A549 (cell line): Measurements from ENCODE around the gene PTBP1.

Experiments used
- HDAC2 ChIP-seq: fragments of 200-600 bp; sonication (generic); IDR thresholded peaks from 2 replicates; pipeline ENCODE4 v1.6.1; 2016
- JUN ChIP-seq, 2 experiments: fragments of >200 bp; sonication (Bioruptor Twin); formaldehyde crosslinking; IDR thresholded peaks; 2 replicates in 1 of 2; 3 replicates in 1 of 2; pipeline ENCODE4 v1.6.1; 2016 to 2017
- NPAS2 ChIP-seq: fragments of 250-450 bp; sonication (Bioruptor Pico); IDR thresholded peaks from 2 replicates; pipeline ENCODE4 v1.8.0; 2022; ENCODE audit warnings: mild to moderate bottlenecking, moderate library complexity, borderline replicate concordance
- PHF8 ChIP-seq: fragments of 200-600 bp; sonication (generic); IDR thresholded peaks from 2 replicates; pipeline ENCODE4 v1.6.1; 2016; ENCODE audit warnings: low read depth, mild to moderate bottlenecking, antibody characterized with exemption, moderate library complexity, borderline replicate concordance
- POLR2A ChIP-seq: IDR thresholded peaks from 2 replicates; pipeline ENCODE4 v1.6.1; 2012; ENCODE audit warnings: mild to moderate bottlenecking, low read length
- USF2 ChIP-seq: fragments of 450-650 bp; IDR thresholded peaks from 2 replicates; pipeline ENCODE4 v1.6.1; 2014; ENCODE audit warnings: antibody characterized with exemption
- TF ChIP-seq, protein P1 (sequence below): fragments of >200 bp; sonication (Bioruptor Twin); formaldehyde crosslinking; IDR thresholded peaks from 2 replicates; pipeline ENCODE4 v1.6.1; 2016

DNA sequence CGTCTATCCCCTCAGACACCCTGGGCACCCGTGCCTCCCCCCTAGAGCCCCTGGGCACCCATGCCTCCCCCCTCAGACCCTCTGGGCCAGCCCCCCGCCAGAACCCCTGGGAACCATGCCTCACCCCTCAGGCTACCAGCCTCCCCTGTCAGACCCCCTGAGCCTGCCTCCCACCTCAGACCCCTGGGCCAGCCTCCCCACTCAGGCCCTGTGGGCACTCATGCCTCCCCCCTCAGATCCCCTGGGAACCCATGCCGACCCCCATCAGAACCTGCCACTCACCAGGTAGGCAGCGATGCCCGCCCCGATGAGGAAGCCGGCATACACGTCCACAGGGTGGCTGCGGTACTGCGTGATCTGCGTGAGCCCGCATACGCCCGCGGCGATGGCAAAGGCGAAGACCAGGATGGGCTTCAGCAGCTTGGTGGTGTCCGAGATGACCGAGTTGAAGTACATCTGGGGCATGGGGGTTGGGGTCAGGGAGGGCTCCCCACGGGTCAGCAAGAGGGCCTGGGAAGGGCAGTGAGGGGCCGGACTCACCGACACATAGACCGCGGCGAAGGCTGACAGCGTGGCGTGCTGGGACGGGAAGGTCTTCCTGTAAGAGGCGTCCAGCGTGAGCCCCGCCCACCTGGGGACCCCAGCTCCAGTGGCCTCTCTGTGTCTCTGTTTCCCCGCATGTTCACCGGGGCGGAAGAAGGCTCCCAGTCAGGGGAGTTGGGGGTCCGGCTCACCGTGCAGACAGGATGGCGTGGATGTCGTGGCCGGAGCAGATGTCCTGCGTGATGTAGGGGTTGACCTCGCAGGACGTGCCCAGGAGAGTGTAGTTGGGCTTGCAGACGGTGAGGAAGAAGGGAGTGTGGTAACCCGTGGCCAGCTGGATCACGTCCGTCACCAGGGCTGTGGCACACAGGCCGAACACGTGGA, 17.2 kb downstream of the PTBP1 start:
- TF ChIP-seq USF2 (no peak), POLR2A (no peak), PHF8 (no peak), NPAS2 (no peak), HDAC2 (no peak), JUN (IDR thresholded peaks at IDR 0.05) (no peak)
- TF ChIP-seq, protein P1, sequence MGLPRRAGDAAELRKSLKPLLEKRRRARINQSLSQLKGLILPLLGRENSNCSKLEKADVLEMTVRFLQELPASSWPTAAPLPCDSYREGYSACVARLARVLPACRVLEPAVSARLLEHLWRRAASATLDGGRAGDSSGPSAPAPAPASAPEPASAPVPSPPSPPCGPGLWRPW, result no peak
